HUES64 (cell line): Measurements from ENCODE around the gene SH3BP2.

Experiments
- H3K27ac ChIP-seq: 2 replicates; pipeline ENCODE4 v1.7.0; 2013; ENCODE audit warnings: low read depth, low read length, inconsistent platforms
- H3K27me3 ChIP-seq: 2 replicates; pipeline ENCODE4 v1.6.1; 2013; ENCODE audit warnings: mild to moderate bottlenecking, low read length; ENCODE audit not compliant: insufficient read depth
- H3K36me3 ChIP-seq: 2 replicates; pipeline ENCODE4 v1.6.1; 2013; ENCODE audit warnings: mild to moderate bottlenecking, low read length; ENCODE audit not compliant: insufficient read depth
- H3K4me1 ChIP-seq: 2 replicates; pipeline ENCODE4 v1.6.1; 2013; ENCODE audit warnings: mild to moderate bottlenecking, low read length, moderate library complexity; ENCODE audit not compliant: insufficient read depth
- H3K4me3 ChIP-seq: 2 replicates; pipeline ENCODE4 v1.5.1; 2013; ENCODE audit warnings: mild to moderate bottlenecking, low read length, moderate library complexity
- H3K9ac ChIP-seq: 2 replicates; pipeline ENCODE4 v1.6.1; 2013; ENCODE audit warnings: mild to moderate bottlenecking, low read depth, low read length
- H3K9me3 ChIP-seq: 2 replicates; pipeline ENCODE4 v1.6.1; 2013; ENCODE audit warnings: low read depth, low read length; ENCODE audit not compliant: insufficient read depth
- WGBS: fragments of 150-250, 120-280 bp; methylation state at CpG from one replicate; pipeline ENCODE4 v1.1.7; 2013; ENCODE audit warnings: missing lambda C conversion rate; 5-methylcytosine and 5-hydroxymethylcytosine counted together

Gene SH3BP2

GRCh38 chr4:2833671-2834000 is 40.8 kb downstream of the SH3BP2 start:
- 96% methylated on average over 7 of the region's 7 CpGs for whole genome bisulfite sequencing
- Histone ChIP-seq H3K9ac (no peak overlapping the region), H3K9me3 (no peaks in the 10 kb centered on the region), H3K27me3 (no peaks in the 10 kb centered on the region), H3K4me1 (no peaks in the 10 kb centered on the region), H3K36me3 (peaks cover 50% of the 10 kb centered on the region), H3K27ac (no peak overlapping the region), H3K4me3 (no peak overlapping the region)

DNA sequence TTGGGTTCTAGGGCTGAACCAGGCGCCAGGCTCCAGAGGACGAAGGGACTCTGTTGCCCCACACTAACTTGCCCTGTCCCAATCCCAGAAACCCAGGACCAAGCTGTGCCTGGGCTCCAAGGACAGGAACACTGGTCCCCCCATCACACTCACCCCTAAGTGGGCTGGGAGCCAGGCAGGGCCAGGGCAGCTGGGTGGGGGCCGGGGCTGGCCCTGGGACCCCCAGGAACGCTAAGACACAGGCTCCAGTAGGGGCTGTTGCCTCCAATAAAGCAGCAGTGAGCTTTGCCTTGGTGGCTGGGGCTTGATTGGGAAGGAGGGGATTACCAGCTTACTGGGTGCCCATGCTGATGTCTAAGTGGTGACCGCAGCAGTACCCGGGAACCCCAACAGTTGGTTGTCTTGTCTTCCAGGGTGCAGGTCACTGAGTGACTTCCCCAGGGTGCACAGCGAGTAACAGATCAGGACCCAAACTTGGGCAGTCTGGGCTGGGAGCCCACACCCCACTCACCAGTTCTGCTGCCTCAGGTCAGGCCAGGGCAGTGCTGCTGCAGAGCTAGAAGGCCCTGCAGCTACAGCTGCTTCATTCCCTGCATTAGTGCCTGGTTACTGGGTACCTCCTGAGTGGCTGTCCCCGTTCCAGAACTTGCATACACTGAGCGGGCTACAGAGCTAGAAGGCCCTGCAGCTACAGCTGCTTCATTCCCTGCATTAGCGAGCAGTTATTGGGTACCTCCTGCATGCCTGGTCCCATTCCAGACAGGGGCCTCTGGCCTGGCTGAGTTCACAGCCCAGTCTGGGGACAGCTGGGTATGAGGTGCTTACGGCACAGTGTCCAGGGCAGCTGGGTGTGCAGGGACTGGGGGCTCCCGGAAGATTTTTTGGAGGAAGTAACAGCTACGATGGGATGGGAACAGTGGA is 41.4 kb downstream of the SH3BP2 start:
- no peak overlapping the region for H3K9ac ChIP-seq
- 93% methylated on average over 13 of the region's 13 CpGs for WGBS

GRCh38 chr4:2835978-2836377 is 43.1 kb downstream of the SH3BP2 start:
- Histone ChIP-seq H3K9ac (no peak overlapping the region), H3K27ac (no peak overlapping the region), H3K27me3 (no peaks in the 10 kb centered on the region), H3K4me1 (no peaks in the 10 kb centered on the region), H3K9me3 (peaks cover 5% of the 10 kb centered on the region), H3K36me3 (peaks cover 38% of the 10 kb centered on the region), H3K4me3 (no peak overlapping the region)
- 96% methylated on average over 8 of the region's 8 CpGs for WGBS

More for the DNA sequence above, 41.4 kb downstream of the SH3BP2 start:
- H3K4me1 ChIP-seq: no peaks in the 10 kb centered on the region
- H3K27ac ChIP-seq: no peak overlapping the region
- peaks cover 50% of the 10 kb centered on the region for H3K36me3 ChIP-seq
- no peaks in the 10 kb centered on the region for H3K27me3 ChIP-seq
- H3K4me3 ChIP-seq: no peak overlapping the region
- no peaks in the 10 kb centered on the region for H3K9me3 ChIP-seq

- Histone ChIP-seq H3K36me3 (peaks cover 33% of the 10 kb centered on the region), H3K27me3 (no peaks in the 10 kb centered on the region), H3K4me3 (no peak overlapping the region), H3K27ac (no peak overlapping the region), H3K9ac (no peak overlapping the region), H3K4me1 (no peaks in the 10 kb centered on the region), H3K9me3 (peaks cover 5% of the 10 kb centered on the region)
- WGBS: 83% methylated on average over 5 of the region's 5 CpGs
Measured at GRCh38 chr4:2836391-2836859, 43.5 kb downstream of the SH3BP2 start.

GRCh38 chr4:2837110-2837903 is 44.4 kb downstream of the SH3BP2 start:
- H3K9me3 ChIP-seq: peaks cover 5% of the 10 kb centered on the region
- peaks cover under 1% of the 10 kb centered on the region; the same call in 1 of the 2 replicates for H3K4me1 ChIP-seq
- no peaks in the 10 kb centered on the region for H3K27me3 ChIP-seq
- H3K9ac ChIP-seq: no peak overlapping the region
- H3K27ac ChIP-seq: no peak overlapping the region; the same call in 1 of the 2 replicates
- H3K36me3 ChIP-seq: peaks cover 24% of the 10 kb centered on the region
- no peak overlapping the region for H3K4me3 ChIP-seq
- WGBS: 71% methylated on average over 20 of the region's 20 CpGs

DNA sequence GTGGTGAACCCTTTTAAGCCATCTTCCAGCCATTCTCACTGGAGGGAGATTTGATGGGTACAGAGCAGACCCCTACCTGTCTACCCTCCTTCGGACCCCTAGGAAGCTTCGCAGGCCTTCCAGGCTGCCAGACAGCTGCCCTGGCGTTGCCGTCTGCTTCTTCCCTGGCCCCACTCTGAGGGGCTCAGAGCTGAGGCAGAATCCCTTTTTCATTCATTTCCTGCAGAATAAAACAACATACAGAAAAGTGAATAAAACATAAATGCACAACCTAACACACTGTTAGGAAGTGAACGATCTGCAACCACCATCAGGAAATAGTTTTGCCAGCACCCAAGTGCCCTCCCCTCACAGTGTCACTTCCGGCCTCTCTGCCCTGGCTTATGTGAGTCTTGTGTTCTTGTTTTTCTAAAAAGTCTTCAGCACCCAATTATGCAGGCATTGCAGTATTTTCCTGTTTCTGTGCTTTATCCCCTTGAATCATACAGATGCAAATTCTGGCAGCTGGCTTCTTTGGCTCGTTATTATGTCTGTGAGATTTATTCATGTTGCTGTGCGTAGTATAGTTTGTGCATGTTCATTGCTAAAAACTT is 45.1 kb downstream of the SH3BP2 start:
- 79% methylated on average over 8 of the region's 8 CpGs for WGBS
- H3K9me3 ChIP-seq: peaks cover 5% of the 10 kb centered on the region
- no peaks in the 10 kb centered on the region for H3K27me3 ChIP-seq
- H3K27ac ChIP-seq: no peak overlapping the region; the same call in 1 of the 2 replicates
- peaks cover 6% of the 10 kb centered on the region; the same call in 1 of the 2 replicates for H3K4me1 ChIP-seq
- no peak overlapping the region for H3K4me3 ChIP-seq
- no peak overlapping the region for H3K9ac ChIP-seq
- peaks cover 21% of the 10 kb centered on the region for H3K36me3 ChIP-seq

GRCh38 chr4:2839060-2839459 is 46.2 kb downstream of the SH3BP2 start:
- no peak overlapping the region for H3K4me3 ChIP-seq
- no peak overlapping the region for H3K9ac ChIP-seq
- peaks cover 5% of the 10 kb centered on the region for H3K9me3 ChIP-seq
- peaks cover 13% of the 10 kb centered on the region for H3K36me3 ChIP-seq
- whole genome bisulfite sequencing: 92% methylated on average over 2 of the region's 3 CpGs
- H3K4me1 ChIP-seq: peaks cover 6% of the 10 kb centered on the region; the same call in 1 of the 2 replicates
- H3K27ac ChIP-seq: no peak overlapping the region
- H3K27me3 ChIP-seq: no peaks in the 10 kb centered on the region

- Histone ChIP-seq H3K9ac (peak overlapping the region; percentile 86), H3K4me1 (peaks cover 6% of the 10 kb centered on the region; the same call in 1 of the 2 replicates), H3K27me3 (no peaks in the 10 kb centered on the region), H3K4me3 (peak overlapping the region; percentile 91), H3K36me3 (no peaks in the 10 kb centered on the region), H3K9me3 (peaks cover 5% of the 10 kb centered on the region), H3K27ac (peak overlapping the region; percentile 60; the same call in 1 of the 2 replicates)
- WGBS: 7% methylated on average over 10 of the region's 10 CpGs
Measured at GRCh38 chr4:2842687-2843262, 49.9 kb downstream of the SH3BP2 start.

DNA sequence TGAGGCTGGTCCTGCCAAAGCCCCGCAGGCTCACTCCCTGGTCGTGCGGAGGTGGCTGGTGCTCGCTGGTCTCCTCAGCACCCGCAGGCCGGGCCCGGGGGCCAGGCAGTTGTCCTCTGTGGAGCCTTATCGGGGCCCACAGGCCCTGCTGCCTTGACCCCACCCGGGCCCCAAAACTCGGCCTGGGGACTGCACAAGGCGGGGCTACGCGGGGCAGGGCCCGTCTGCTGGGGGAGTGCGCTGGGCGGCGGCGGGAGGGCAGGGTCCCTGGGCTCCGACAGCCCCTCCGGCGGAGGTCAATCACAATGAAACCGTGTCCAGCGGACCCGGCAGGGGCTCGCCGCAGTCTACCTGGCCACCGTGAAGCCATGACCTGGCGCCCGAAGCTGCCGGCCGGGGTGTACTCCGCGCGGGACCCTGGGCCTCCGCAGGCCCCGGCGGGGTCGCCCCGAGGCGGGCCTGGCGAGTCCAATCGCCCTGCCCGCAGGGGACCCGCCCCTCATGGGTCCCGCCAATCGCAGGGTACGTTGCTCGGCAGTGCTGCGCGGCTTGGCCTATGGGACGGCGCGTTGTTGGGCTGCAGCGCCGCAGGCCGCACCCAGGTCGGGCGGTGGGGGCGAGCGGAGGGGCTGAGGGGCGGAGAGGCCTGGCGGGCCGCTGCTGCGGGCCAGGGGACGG is 50.5 kb downstream of the SH3BP2 start, which contains the start of gene ADD1:
TSS of gene ADD1 (plus strand) at position 582 of the 678 bp plus-strand sequence. CDS start 32,072 bp downstream, outside the sequence.
- Histone ChIP-seq H3K36me3 (no peaks in the 10 kb centered on the region), H3K4me3 (peak within 1 kb of the TSS; percentile 91), H3K9me3 (peaks cover 5% of the 10 kb centered on the region), H3K27me3 (no peaks in the 10 kb centered on the region), H3K4me1 (peaks cover 6% of the 10 kb centered on the region; the same call in 1 of the 2 replicates), H3K27ac (peak within 1 kb of the TSS; percentile 60), H3K9ac (peak within 1 kb of the TSS; percentile 86)
- WGBS: under 1% methylated on average over 65 of the region's 65 CpGs

GRCh38 chr4:2843941-2844584 is 51.2 kb downstream of the SH3BP2 start:
- no peaks in the 10 kb centered on the region for H3K36me3 ChIP-seq
- H3K9ac ChIP-seq: peak overlapping the region; percentile 75
- H3K4me3 ChIP-seq: peak overlapping the region; percentile 91
- H3K4me1 ChIP-seq: peaks cover 6% of the 10 kb centered on the region; the same call in 1 of the 2 replicates
- under 1% methylated on average over 74 of the region's 74 CpGs for WGBS
- no peaks in the 10 kb centered on the region for H3K27me3 ChIP-seq
- H3K27ac ChIP-seq: peak overlapping the region; percentile 52
- peaks cover 5% of the 10 kb centered on the region for H3K9me3 ChIP-seq
